ENCODE data around the gene TTC28.

TTC28 gene

GRCh38 chr22:28252539-28252938 lies 427.1 kb downstream of the TTC28 start:
- no peak for DNase-seq

- DNase-seq, result no peak
Measured at GRCh38 chr22:28250036-28250695, 429.5 kb downstream of the TTC28 start.

- DNase-seq, result no peak
Measured at GRCh38 chr22:28249402-28249801, 430.2 kb downstream of the TTC28 start.

- no peak for DNase-seq
Measured at GRCh38 chr22:28247667-28248363, 431.8 kb downstream of the TTC28 start.

GRCh38 chr22:28247136-28247535 lies 432.5 kb downstream of the TTC28 start:
- DNase-seq, result no peak

- DNase-seq, result no peak
Measured at GRCh38 chr22:28246397-28246796, 433.2 kb downstream of the TTC28 start.

- no peak for DNase-seq
Measured at GRCh38 chr22:28245579-28246224, 433.9 kb downstream of the TTC28 start.

- no peak for DNase-seq
Measured at GRCh38 chr22:28244757-28245156, 434.9 kb downstream of the TTC28 start.

GRCh38 chr22:28243539-28243938 lies 436.1 kb downstream of the TTC28 start:
- no peak for DNase-seq

- DNase-seq, result no peak
Measured at GRCh38 chr22:28241656-28242290, 437.9 kb downstream of the TTC28 start.

- no peak for DNase-seq
Measured at GRCh38 chr22:28239941-28240340, 439.7 kb downstream of the TTC28 start.

- no peak for DNase-seq
Measured at GRCh38 chr22:28237783-28238182, 441.9 kb downstream of the TTC28 start.

- no peak for DNase-seq
Measured at GRCh38 chr22:28237112-28237511, 442.5 kb downstream of the TTC28 start.

- DNase-seq, result no peak
Measured at GRCh38 chr22:28232204-28232603, 447.4 kb downstream of the TTC28 start.

GRCh38 chr22:28231441-28231840 lies 448.2 kb downstream of the TTC28 start:
- no peak for DNase-seq

- DNase-seq, result no peak
Measured at GRCh38 chr22:28230671-28231070, 449.0 kb downstream of the TTC28 start.

- DNase-seq, result no peak
Measured at GRCh38 chr22:28229566-28230485, 449.8 kb downstream of the TTC28 start.

- no peak for DNase-seq
Measured at GRCh38 chr22:28223826-28224225, 455.8 kb downstream of the TTC28 start.

- DNase-seq, result no peak
Measured at GRCh38 chr22:28222976-28223745, 456.5 kb downstream of the TTC28 start.

GRCh38 chr22:28222571-28222970 lies 457.1 kb downstream of the TTC28 start:
- no peak for DNase-seq

GRCh38 chr22:28222052-28222451 lies 457.6 kb downstream of the TTC28 start:
- DNase-seq, result no peak

Measured in NCI-H1930 (cell line).